ENCODE measurements around the gene IPO11. TPM values are rescaled to one million over a fixed set of nuclear protein-coding genes. Genes with fewer than 3 reads are reported as not detected.

The IPO11 gene
- total and polyA plus RNA-seq, 9 donors, result 10.4 to 40.3 (median 24.6) TPM

DNA sequence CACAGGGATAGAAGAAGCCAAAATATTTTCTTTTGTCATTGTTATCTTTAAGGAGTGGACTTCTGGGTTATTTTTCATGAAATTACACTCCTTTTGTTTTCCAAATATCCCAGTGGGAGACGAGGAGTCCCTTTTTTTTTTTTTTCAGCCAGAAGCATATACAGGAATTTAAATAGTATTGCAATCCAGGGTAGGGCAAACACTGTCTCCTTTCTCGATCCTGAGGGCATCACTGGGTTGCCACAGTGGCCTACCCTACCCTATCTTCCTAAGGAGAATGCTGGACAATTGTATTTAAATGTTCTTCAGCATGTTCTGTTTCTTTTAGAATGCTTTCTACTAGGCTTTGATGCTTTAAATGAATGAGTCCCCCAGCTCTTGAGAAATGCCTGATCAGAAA, 214.0 kb downstream of the IPO11 start:
- Histone ChIP-seq H3K4me1 (ENCODE audit: insufficient read depth) (peaks cover 1% of the 10 kb centered on the region), H3K27me3 (no peaks in the 10 kb centered on the region), H3K27ac (no peak overlapping the region), H3K9me3 (no peaks in the 10 kb centered on the region), H3K4me3 (no peak overlapping the region), H3K36me3 (no peaks in the 10 kb centered on the region)
- intact Hi-C loops (cut with DNase I), result no loop called here
- 32 to 68% (median 52%) methylated on average over 2 of the region's 2 CpGs for WGBS, 3 donors
- no peak for DNase-seq
- no peak for TF ChIP-seq EP300 (IDR thresholded peaks at IDR 0.05)

DNA sequence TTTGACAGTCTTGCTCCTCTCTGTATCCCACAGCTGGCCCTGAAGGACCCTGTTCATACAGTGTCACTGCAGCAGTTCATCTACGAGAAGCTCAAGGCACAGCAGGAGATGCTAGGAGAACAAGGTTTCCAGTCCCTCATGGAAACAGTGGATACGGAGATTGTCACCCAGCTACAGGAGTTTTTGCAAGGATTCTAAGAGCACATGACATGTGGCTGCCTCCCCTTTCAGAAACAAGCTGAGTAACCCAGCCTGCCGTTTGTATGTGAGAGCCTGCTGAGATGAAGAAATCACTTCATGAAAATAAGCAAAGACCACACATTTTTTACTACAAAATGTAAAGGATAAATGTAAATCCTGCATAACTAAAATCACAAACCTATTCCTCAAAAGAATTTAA, 214.6 kb downstream of the IPO11 start:
- TF ChIP-seq POLR2A (IDR thresholded peaks at IDR 0.05) (no peak), EP300 (IDR thresholded peaks at IDR 0.05) (no peak)
- TF ChIP-seq, protein P1, sequence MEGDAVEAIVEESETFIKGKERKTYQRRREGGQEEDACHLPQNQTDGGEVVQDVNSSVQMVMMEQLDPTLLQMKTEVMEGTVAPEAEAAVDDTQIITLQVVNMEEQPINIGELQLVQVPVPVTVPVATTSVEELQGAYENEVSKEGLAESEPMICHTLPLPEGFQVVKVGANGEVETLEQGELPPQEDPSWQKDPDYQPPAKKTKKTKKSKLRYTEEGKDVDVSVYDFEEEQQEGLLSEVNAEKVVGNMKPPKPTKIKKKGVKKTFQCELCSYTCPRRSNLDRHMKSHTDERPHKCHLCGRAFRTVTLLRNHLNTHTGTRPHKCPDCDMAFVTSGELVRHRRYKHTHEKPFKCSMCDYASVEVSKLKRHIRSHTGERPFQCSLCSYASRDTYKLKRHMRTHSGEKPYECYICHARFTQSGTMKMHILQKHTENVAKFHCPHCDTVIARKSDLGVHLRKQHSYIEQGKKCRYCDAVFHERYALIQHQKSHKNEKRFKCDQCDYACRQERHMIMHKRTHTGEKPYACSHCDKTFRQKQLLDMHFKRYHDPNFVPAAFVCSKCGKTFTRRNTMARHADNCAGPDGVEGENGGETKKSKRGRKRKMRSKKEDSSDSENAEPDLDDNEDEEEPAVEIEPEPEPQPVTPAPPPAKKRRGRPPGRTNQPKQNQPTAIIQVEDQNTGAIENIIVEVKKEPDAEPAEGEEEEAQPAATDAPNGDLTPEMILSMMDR (IDR thresholded peaks at IDR 0.05), result no peak
- DNase-seq, result no peak
- H3K4me1 ChIP-seq (ENCODE audit: insufficient read depth), result peaks cover 1% of the 10 kb centered on the region
- WGBS, 3 donors, result 63 to 68% (median 66%) methylated on average over 3 of the region's 3 CpGs
- H3K9me3 ChIP-seq, result no peaks in the 10 kb centered on the region
- no peak overlapping the region for H3K4me3 ChIP-seq
- no peak overlapping the region for H3K27ac ChIP-seq
- intact Hi-C loops (cut with DNase I), result no loop called here
- H3K27me3 ChIP-seq, result no peaks in the 10 kb centered on the region
- H3K36me3 ChIP-seq, result no peaks in the 10 kb centered on the region

DNA sequence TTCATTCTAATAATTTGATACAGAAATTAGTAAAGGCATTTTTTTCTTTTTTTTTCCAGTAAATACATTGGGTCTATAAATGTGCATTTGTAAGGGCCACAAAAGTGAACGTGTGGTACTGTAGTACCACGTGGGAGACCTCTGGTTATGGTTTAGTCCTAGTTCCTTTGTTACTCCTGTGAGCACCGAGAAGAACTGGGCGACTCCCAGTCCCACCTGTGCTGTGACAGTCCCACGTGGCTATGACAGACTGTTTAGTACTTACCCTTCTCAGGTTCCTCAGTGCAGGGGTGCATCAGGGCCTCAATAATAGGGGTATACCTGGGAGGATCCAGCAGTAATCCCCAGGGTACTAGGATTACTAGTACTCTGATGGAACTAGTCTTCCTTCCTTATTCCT, 215.3 kb downstream of the IPO11 start:
- no peaks in the 10 kb centered on the region for H3K9me3 ChIP-seq
- H3K4me1 ChIP-seq (ENCODE audit: insufficient read depth), result peaks cover 1% of the 10 kb centered on the region
- DNase-seq, result no peak
- H3K36me3 ChIP-seq, result no peaks in the 10 kb centered on the region
- no peak overlapping the region for H3K27ac ChIP-seq
- H3K27me3 ChIP-seq, result no peaks in the 10 kb centered on the region
- WGBS, 3 donors, result 79 to 83% (median 79%) methylated on average over 5 of the region's 5 CpGs
- TF ChIP-seq POLR2A (IDR thresholded peaks at IDR 0.05) (no peak), EP300 (IDR thresholded peaks at IDR 0.05) (no peak)
- TF ChIP-seq, protein P1 (IDR thresholded peaks at IDR 0.05), result no peak
- intact Hi-C loops (cut with DNase I), result no loop called here
- H3K4me3 ChIP-seq, result no peak overlapping the region

DNA sequence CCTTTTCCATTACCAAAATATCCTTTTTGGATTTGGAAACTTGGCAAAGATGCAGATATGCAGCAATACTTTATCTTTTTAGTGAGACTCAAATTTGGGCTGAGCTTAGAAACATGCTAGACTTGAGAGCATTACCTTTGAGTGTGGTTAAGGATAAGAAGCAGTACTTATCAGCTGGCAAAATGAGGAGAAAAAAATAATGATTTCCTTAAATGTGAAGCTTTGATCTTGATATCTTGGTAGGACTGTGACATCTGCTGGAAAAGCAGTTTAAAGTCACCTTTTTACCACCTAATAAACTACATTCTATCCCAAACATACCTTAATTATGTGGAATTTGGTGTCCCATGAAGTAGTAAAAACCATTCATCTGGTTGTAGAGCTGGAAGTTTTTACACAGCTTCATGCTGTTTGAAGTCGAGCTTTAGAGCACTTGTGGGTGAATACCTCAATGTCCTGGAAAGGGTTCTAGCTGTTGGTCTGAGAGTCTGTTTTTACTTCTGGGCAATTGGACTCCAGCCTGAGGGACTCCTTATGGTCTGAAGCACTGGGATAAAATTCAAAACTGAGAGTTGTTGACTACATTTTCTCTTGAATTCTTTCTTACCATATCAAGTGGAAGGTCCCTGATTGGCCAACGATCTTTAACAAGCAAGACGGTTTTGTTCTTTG, 219.5 kb downstream of the IPO11 start:
- intact Hi-C loops (cut with DNase I), result loop anchor here in 1 of 4 donors (2.0 kb wide), 1 partner anchor 429 kb away; no protein-coding TSS in a partner anchor

DNA sequence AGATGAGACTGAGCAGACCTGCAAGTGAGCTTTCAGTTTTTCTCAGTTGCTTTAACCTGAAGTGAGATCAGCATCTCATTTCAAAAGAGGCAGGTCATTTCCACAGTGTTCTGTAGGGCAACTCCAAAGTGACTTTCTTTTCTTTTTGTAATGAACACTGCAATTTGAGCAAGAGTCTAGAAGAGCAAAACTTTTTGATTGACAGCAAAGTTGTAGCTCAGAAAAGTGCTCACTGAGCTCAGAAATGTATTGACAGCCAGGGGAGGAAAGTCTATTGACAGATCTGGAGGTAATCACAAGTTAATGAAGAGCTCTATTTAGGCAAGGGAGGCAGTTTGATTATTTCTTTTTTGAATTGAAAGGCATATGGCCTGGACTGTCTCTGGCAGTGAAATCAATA, 220.7 kb downstream of the IPO11 start:
- Histone ChIP-seq H3K4me3 (no peak overlapping the region), H3K27me3 (no peaks in the 10 kb centered on the region), H3K4me1 (ENCODE audit: insufficient read depth) (peaks cover 1% of the 10 kb centered on the region), H3K36me3 (no peaks in the 10 kb centered on the region), H3K9me3 (no peaks in the 10 kb centered on the region), H3K27ac (no peak overlapping the region)
- TF ChIP-seq POLR2A (IDR thresholded peaks at IDR 0.05), result no peak
- no peak for TF ChIP-seq EP300 (IDR thresholded peaks at IDR 0.05)
- TF ChIP-seq, protein P1 (IDR thresholded peaks at IDR 0.05), result no peak
- no peak for DNase-seq
- intact Hi-C loops (cut with DNase I), result loop anchor here in 1 of 4 donors (2.0 kb wide), 1 partner anchor 428 kb away; no protein-coding TSS in a partner anchor

More for the DNA sequence above, 219.5 kb downstream of the IPO11 start:
- TF ChIP-seq EP300 (IDR thresholded peaks at IDR 0.05), result no peak
- TF ChIP-seq POLR2A (IDR thresholded peaks at IDR 0.05), result no peak
- TF ChIP-seq, protein P1 (IDR thresholded peaks at IDR 0.05), result no peak
- Histone ChIP-seq H3K9me3 (no peaks in the 10 kb centered on the region), H3K4me1 (ENCODE audit: insufficient read depth) (peaks cover 1% of the 10 kb centered on the region), H3K27me3 (no peaks in the 10 kb centered on the region), H3K4me3 (no peak overlapping the region), H3K36me3 (no peaks in the 10 kb centered on the region), H3K27ac (no peak overlapping the region)
- 7 to 25% (median 13%) methylated on average over 3 of the region's 3 CpGs for WGBS, 3 donors
- DNase-seq, result no peak

All from ovary (tissue), 9 donors.